Measurements from ENCODE around the gene ANKRD12.
A peak's percentile ranks its signal among the peaks of the same experiment; 100 is the strongest.

The ANKRD12 gene

GRCh38 chr18:9135912-9136314, 668 bp upstream of the ANKRD12 start:
- peaks cover 14% of the 10 kb centered on the region for H3K4me1 ChIP-seq (ENCODE audit: control insufficient read depth, insufficient read depth, low read length)

DNA sequence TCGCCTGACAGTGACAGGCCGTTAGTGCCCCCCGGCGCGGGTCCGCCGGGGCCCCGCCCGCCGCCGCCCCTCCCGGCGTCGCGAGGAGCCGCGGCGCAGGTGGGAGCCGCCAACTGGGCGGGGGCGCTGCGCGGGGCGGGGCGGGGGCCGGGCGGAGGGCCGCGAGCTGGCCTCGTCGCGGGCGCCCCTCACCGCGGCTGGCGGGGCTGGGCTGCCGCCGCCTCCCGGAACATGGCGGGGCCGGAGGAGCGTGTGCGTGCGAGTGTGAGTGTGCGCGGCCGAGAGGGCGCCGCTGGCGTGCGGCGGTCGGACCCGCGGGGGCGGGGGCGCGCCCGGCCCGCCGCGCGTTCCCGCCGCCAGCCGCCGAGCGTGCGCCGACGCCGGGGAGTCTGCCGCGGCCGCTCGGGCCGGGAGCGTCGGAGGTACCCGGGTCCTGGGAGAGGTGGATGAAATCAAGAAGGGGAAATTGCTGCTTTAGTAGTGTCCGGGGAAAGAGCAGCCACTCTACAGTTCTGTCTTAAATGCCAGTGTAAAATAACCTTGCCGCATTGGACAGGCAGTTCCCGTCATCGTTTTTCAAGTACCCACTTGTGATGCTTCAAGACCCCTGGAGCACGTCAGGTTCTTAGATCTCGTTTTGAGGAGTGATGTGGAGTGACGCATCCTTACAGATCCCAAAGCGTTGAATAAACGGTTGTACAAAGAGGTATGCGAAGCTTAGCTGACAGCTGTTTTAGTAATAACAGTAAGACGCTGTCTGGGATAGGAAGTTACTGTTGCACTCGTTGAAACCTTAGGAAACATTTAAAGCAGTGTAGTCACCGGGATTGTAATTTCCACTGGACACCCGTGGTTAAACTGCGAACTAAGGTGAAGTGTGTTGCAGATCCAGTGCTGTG, 836 bp downstream of the ANKRD12 start:
- Histone ChIP-seq H3K27ac (ENCODE audit: low read depth, low read length) (peak overlapping the region; percentile 95), H3K4me1 (ENCODE audit: control insufficient read depth, insufficient read depth, low read length) (peaks cover 26% of the 10 kb centered on the region), H3K4me3 (ENCODE audit: low read length) (peak overlapping the region; percentile 88), H3K9ac (ENCODE audit: low read length) (peak overlapping the region; percentile 58), H3K27me3 (ENCODE audit: control insufficient read depth, insufficient read depth, low read length) (no peaks in the 10 kb centered on the region), H3K36me3 (ENCODE audit: control insufficient read depth, insufficient read depth, low read length) (no peaks in the 10 kb centered on the region)

More at GRCh38 chr18:9135912-9136314, 668 bp upstream of the ANKRD12 start:
- Histone ChIP-seq H3K27ac (ENCODE audit: low read depth, low read length) (peak overlapping the region; percentile 82), H3K27me3 (ENCODE audit: control insufficient read depth, insufficient read depth, low read length) (no peaks in the 10 kb centered on the region), H3K9ac (ENCODE audit: low read length) (peak overlapping the region; percentile 26), H3K4me3 (ENCODE audit: low read length) (peak overlapping the region; percentile 85), H3K36me3 (ENCODE audit: control insufficient read depth, insufficient read depth, low read length) (peaks cover 3% of the 10 kb centered on the region)

GRCh38 chr18:9139400-9140039, 2.9 kb downstream of the ANKRD12 start:
- Histone ChIP-seq H3K4me1 (ENCODE audit: control insufficient read depth, insufficient read depth, low read length) (peaks cover 26% of the 10 kb centered on the region), H3K9ac (ENCODE audit: low read length) (no peak overlapping the region), H3K27ac (ENCODE audit: low read depth, low read length) (peak overlapping the region; percentile 87), H3K4me3 (ENCODE audit: low read length) (peak overlapping the region; percentile 88), H3K36me3 (ENCODE audit: control insufficient read depth, insufficient read depth, low read length) (no peaks in the 10 kb centered on the region), H3K27me3 (ENCODE audit: control insufficient read depth, insufficient read depth, low read length) (no peaks in the 10 kb centered on the region)

DNA sequence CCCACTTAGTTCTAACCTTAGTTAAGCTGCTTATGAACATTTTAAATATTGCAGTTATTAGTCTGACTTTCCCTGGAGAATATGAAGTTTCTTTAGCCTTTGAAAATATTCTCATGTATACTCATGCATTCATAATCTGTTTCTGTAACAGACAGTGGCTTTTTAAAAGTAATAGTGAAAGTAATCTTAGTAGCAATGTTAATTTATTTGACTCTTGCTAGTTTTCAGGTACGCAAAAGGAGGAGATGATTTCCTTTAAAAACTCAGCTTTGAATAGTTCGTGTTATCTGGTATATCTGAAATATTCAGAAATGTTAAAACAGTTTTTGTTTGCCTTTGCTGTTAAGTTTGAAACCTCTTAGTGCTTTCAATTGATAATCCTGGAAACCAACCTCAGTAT, 3.8 kb downstream of the ANKRD12 start:
- H3K4me1 ChIP-seq (ENCODE audit: control insufficient read depth, insufficient read depth, low read length): peaks cover 26% of the 10 kb centered on the region
- H3K27ac ChIP-seq (ENCODE audit: low read depth, low read length): peak overlapping the region; percentile 43
- no peak overlapping the region for H3K4me3 ChIP-seq (ENCODE audit: low read length)
- no peak overlapping the region for H3K9ac ChIP-seq (ENCODE audit: low read length)
- no peaks in the 10 kb centered on the region for H3K36me3 ChIP-seq (ENCODE audit: control insufficient read depth, insufficient read depth, low read length)
- no peaks in the 10 kb centered on the region for H3K27me3 ChIP-seq (ENCODE audit: control insufficient read depth, insufficient read depth, low read length)

- H3K27ac ChIP-seq (ENCODE audit: low read depth, low read length): peak overlapping the region; percentile 43
- no peak overlapping the region for H3K9ac ChIP-seq (ENCODE audit: low read length)
- H3K4me3 ChIP-seq (ENCODE audit: low read length): no peak overlapping the region
- peaks cover 26% of the 10 kb centered on the region for H3K4me1 ChIP-seq (ENCODE audit: control insufficient read depth, insufficient read depth, low read length)
- H3K27me3 ChIP-seq (ENCODE audit: control insufficient read depth, insufficient read depth, low read length): no peaks in the 10 kb centered on the region
- H3K36me3 ChIP-seq (ENCODE audit: control insufficient read depth, insufficient read depth, low read length): no peaks in the 10 kb centered on the region
Observed at GRCh38 chr18:9140984-9141383, 4.4 kb downstream of the ANKRD12 start.

DNA sequence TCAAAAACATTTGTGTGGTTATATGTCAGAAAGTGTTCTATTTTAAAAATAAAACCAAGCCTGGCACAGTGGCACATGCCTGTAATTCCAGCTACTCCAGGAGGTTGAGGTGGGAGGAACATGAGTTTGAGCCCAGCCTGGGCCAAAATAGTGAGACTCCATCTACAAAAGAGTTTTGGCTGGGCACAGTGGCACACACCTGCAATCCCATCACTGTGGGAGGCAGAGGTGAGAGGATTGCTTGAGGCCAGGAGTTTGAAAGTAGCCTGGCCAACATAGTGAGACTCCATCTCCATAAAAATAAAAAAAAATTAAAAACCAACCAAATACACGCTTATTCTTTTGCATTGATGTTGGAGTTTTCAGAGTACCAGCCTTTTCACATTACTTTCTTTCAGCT, 9.6 kb downstream of the ANKRD12 start:
- H3K36me3 ChIP-seq (ENCODE audit: control insufficient read depth, insufficient read depth, low read length): no peaks in the 10 kb centered on the region
- H3K4me3 ChIP-seq (ENCODE audit: low read length): no peak overlapping the region
- no peaks in the 10 kb centered on the region for H3K27me3 ChIP-seq (ENCODE audit: control insufficient read depth, insufficient read depth, low read length)
- H3K27ac ChIP-seq (ENCODE audit: low read depth, low read length): no peak overlapping the region
- no peak overlapping the region for H3K9ac ChIP-seq (ENCODE audit: low read length)
- peaks cover 26% of the 10 kb centered on the region for H3K4me1 ChIP-seq (ENCODE audit: control insufficient read depth, insufficient read depth, low read length)

GRCh38 chr18:9147440-9148202, 11.0 kb downstream of the ANKRD12 start:
- no peak overlapping the region for H3K4me3 ChIP-seq (ENCODE audit: low read length)
- H3K36me3 ChIP-seq (ENCODE audit: control insufficient read depth, insufficient read depth, low read length): no peaks in the 10 kb centered on the region
- no peak overlapping the region for H3K27ac ChIP-seq (ENCODE audit: low read depth, low read length)
- no peaks in the 10 kb centered on the region for H3K27me3 ChIP-seq (ENCODE audit: control insufficient read depth, insufficient read depth, low read length)
- peaks cover 20% of the 10 kb centered on the region for H3K4me1 ChIP-seq (ENCODE audit: control insufficient read depth, insufficient read depth, low read length)
- no peak overlapping the region for H3K9ac ChIP-seq (ENCODE audit: low read length)

GRCh38 chr18:9148203-9148552, 11.6 kb downstream of the ANKRD12 start:
- Histone ChIP-seq H3K27me3 (ENCODE audit: control insufficient read depth, insufficient read depth, low read length) (no peaks in the 10 kb centered on the region), H3K27ac (ENCODE audit: low read depth, low read length) (no peak overlapping the region), H3K4me1 (ENCODE audit: control insufficient read depth, insufficient read depth, low read length) (peaks cover 20% of the 10 kb centered on the region), H3K9ac (ENCODE audit: low read length) (no peak overlapping the region), H3K36me3 (ENCODE audit: control insufficient read depth, insufficient read depth, low read length) (no peaks in the 10 kb centered on the region), H3K4me3 (ENCODE audit: low read length) (no peak overlapping the region)

- H3K36me3 ChIP-seq (ENCODE audit: control insufficient read depth, insufficient read depth, low read length): no peaks in the 10 kb centered on the region
- H3K27ac ChIP-seq (ENCODE audit: low read depth, low read length): no peak overlapping the region
- peaks cover 20% of the 10 kb centered on the region for H3K4me1 ChIP-seq (ENCODE audit: control insufficient read depth, insufficient read depth, low read length)
- no peak overlapping the region for H3K4me3 ChIP-seq (ENCODE audit: low read length)
- H3K9ac ChIP-seq (ENCODE audit: low read length): no peak overlapping the region
- no peaks in the 10 kb centered on the region for H3K27me3 ChIP-seq (ENCODE audit: control insufficient read depth, insufficient read depth, low read length)
Observed at GRCh38 chr18:9150121-9150520, 13.5 kb downstream of the ANKRD12 start.

DNA sequence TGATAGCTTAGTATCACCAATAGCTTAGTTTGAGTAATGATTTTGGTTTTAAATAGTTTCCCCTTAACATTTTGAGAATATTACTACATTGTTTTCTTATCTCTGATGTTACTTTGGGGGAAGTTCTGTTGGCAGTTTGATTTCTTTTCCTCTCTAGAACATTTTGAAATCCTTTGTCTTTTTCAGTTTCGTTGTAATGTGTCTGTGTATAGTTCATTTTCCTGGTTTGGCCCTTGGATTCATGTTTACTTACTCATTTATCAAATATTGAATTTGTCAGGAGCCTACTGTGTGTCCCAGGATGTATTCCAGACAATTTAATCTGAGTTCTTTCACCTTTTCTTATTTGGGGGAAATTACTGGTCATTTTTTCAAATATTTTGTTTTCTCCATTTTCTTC, 16.7 kb downstream of the ANKRD12 start:
- no peak overlapping the region for H3K4me3 ChIP-seq (ENCODE audit: low read length)
- no peak overlapping the region for H3K9ac ChIP-seq (ENCODE audit: low read length)
- no peaks in the 10 kb centered on the region for H3K27me3 ChIP-seq (ENCODE audit: control insufficient read depth, insufficient read depth, low read length)
- no peak overlapping the region for H3K27ac ChIP-seq (ENCODE audit: low read depth, low read length)
- peaks cover 4% of the 10 kb centered on the region for H3K4me1 ChIP-seq (ENCODE audit: control insufficient read depth, insufficient read depth, low read length)
- H3K36me3 ChIP-seq (ENCODE audit: control insufficient read depth, insufficient read depth, low read length): no peaks in the 10 kb centered on the region

- no peaks in the 10 kb centered on the region for H3K4me1 ChIP-seq (ENCODE audit: control insufficient read depth, insufficient read depth, low read length)
- H3K27me3 ChIP-seq (ENCODE audit: control insufficient read depth, insufficient read depth, low read length): no peaks in the 10 kb centered on the region
- no peaks in the 10 kb centered on the region for H3K36me3 ChIP-seq (ENCODE audit: control insufficient read depth, insufficient read depth, low read length)
- H3K4me3 ChIP-seq (ENCODE audit: low read length): no peak overlapping the region
- no peak overlapping the region for H3K9ac ChIP-seq (ENCODE audit: low read length)
- no peak overlapping the region for H3K27ac ChIP-seq (ENCODE audit: low read depth, low read length)
Observed at GRCh38 chr18:9156604-9157249, 20.1 kb downstream of the ANKRD12 start.

DNA sequence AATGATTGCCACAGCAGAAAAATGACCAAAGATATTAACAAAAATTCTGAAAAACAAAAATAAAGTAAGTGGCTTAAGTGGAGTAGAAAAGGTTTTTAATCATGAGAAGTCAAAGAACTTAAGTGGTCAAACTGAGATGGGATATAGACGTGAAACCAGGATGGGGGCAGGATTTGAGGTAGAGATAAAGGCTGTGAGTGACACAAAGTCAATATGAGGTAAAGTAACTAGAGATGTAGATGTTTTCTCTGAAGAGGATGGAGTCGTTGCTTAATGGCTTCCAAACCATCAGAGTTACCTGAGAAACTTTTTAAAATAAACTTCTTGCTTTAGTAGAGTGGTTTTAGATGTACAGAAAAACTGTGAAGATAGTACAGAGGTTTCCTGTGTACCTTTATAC, 21.2 kb downstream of the ANKRD12 start:
- Histone ChIP-seq H3K36me3 (ENCODE audit: control insufficient read depth, insufficient read depth, low read length) (no peaks in the 10 kb centered on the region), H3K27me3 (ENCODE audit: control insufficient read depth, insufficient read depth, low read length) (no peaks in the 10 kb centered on the region), H3K9ac (ENCODE audit: low read length) (no peak overlapping the region), H3K4me1 (ENCODE audit: control insufficient read depth, insufficient read depth, low read length) (no peaks in the 10 kb centered on the region), H3K4me3 (ENCODE audit: low read length) (no peak overlapping the region), H3K27ac (ENCODE audit: low read depth, low read length) (no peak overlapping the region)

All from rectal smooth muscle tissue (tissue), 1 donor.